MG63 (cell line): ENCODE measurements around the gene SETD2. TPM values are rescaled to one million over a fixed set of nuclear protein-coding genes. Genes with fewer than 3 reads are reported as not detected.
"Not testable (repeated sequence)": the region's sequence is repeated elsewhere in the genome, so short reads cannot be mapped to it uniquely, and the experiment has no call there.

Experiments
- DNase-seq: peaks from one replicate; pipeline ENCODE4 v3.0.0-alpha.2; 2020
- H3K27me3 ChIP-seq: fragments of 250-450 bp; sonication (Bioruptor Pico); 2 replicates; pipeline ENCODE4 v1.5.1; 2020; ENCODE audit warnings: mild to moderate bottlenecking, moderate library complexity
- H3K36me3 ChIP-seq: fragments of 250-450 bp; sonication (Bioruptor Pico); 2 replicates; pipeline ENCODE4 v1.5.1; 2020; ENCODE audit warnings: mild to moderate bottlenecking, moderate library complexity
- H3K4me3 ChIP-seq: fragments of 250-450 bp; sonication (Bioruptor Pico); 2 replicates; pipeline ENCODE4 v1.5.1; 2020; ENCODE audit warnings: mild to moderate bottlenecking, moderate library complexity
- H3K9me3 ChIP-seq: fragments of 250-450 bp; sonication (Bioruptor Pico); 2 replicates; pipeline ENCODE4 v1.5.1; 2020; ENCODE audit warnings: mild to moderate bottlenecking, moderate library complexity
- total RNA-seq: library from RNA; depleted of rRNA; stranded (reverse); fragments of >200 nt; shearing (Covaris generic); gene quantifications from 2 replicates; pipeline ENCODE4 v1.2.3, GENCODE V29; 2014; ENCODE audit warnings: low replicate concordance

SETD2 gene
- total RNA-seq, 1 experiment from 2014 or later, result 8.1 TPM

DNA sequence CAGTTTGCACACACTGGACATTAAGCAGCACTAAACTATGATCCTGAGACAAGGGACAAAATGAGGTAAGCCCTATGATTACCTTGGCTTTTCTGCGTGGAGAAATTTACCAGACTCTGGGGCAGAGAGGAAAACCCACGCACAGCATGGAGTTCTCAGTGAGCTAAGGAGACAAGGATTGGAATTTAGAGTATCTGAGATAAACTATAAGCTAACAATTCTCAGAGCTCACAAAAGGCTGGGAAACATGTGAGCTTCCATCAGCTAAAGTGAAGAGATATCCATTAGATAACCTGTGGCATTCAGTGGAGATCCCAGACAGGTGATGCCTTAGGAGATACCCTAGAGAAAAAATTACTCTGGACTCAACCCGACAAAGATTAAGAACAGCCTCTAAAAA, 135.8 kb downstream of the SETD2 start:
- DNase-seq, result no peak
- H3K9me3 ChIP-seq, result no peaks in the 10 kb centered on the region
- H3K4me3 ChIP-seq, result no peak overlapping the region
- H3K27me3 ChIP-seq, result no peaks in the 10 kb centered on the region
- 0 out of 2 replicates have a peak, but pooled peaks cover 2% of the 10 kb centered on the region for H3K36me3 ChIP-seq

- not testable (repeated sequence) for DNase-seq, H3K27me3 ChIP-seq, H3K4me3 ChIP-seq
These were observed 137.5 kb downstream of the SETD2 start for GRCh38 chr3:47026432-47026831.

DNA sequence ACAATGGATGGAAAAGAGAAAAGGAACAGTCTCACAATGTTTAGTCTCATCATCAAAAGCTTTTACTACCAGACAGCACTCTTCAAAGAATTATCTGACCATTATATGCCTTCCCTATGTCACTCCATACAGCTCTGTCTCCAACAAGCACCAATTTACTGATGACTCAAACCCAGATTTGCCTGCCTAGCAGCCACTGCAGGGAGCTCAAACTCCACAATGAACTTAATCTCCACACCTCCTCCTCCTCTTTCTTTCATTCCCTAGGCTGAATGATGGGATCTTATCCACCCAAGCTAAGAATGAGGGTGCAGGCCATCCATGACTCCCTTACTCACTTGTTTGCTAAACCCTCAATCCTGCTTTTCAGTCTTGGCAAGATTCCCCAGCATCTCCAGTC, 139.0 kb downstream of the SETD2 start:
- no peaks in the 10 kb centered on the region for H3K27me3 ChIP-seq
- no peak for DNase-seq

More at GRCh38 chr3:47026432-47026831, 137.5 kb downstream of the SETD2 start:
- not testable (repeated sequence) for H3K36me3 ChIP-seq, H3K9me3 ChIP-seq

DNA sequence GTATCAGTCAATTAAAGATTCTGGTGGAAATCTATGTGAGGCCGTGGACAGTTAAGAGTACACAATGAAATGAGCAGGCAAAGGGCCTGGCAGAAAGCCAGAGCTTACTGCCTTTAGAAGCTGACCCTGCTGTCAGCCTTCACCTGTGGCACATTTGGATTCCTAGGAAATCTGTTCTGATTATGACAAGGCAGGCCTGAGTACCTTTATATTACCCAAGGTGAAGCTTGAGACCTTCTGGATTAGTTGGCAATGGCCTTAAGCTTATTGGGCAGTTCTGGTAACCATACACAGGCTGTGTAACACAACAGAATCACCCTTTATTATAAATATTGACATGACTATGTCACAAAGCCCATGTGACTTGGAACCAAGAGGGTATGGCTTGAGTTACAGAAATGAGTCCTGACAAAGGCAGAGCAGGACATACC, 141.3 kb downstream of the SETD2 start:
- Histone ChIP-seq H3K36me3 (peaks cover 5% of the 10 kb centered on the region), H3K27me3 (no peaks in the 10 kb centered on the region), H3K9me3 (no peaks in the 10 kb centered on the region), H3K4me3 (no peak overlapping the region)
- DNase-seq, result no peak

More for the DNA sequence above, 139.0 kb downstream of the SETD2 start:
- peaks cover 4% of the 10 kb centered on the region; the same call in 1 of the 2 replicates for H3K36me3 ChIP-seq
- H3K4me3 ChIP-seq, result no peak overlapping the region
- H3K9me3 ChIP-seq, result no peaks in the 10 kb centered on the region

DNA sequence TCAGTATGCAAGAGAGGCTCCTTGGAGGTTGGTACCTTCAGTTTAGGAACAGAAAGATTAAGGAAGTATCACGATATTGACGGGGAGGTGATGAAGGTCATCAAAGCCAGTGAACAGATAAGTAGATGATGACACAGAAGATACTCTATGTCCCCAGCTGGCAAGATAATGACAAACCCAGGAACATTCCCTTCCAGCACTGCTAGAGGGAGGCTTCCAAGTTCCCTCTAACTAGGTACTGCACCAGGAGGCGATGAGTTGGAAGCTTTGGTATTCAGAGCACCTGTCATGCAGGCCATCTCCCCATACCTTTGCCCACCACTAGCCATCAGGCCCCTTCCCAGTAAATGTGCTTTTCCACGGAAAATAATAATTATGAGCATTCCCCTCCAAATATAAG, 143.6 kb downstream of the SETD2 start:
- Histone ChIP-seq H3K9me3 (no peaks in the 10 kb centered on the region), H3K4me3 (no peak overlapping the region), H3K36me3 (peaks cover 5% of the 10 kb centered on the region)

GRCh38 chr3:47019201-47019600, 144.7 kb downstream of the SETD2 start:
- no peak for DNase-seq
- Histone ChIP-seq H3K4me3 (no peak overlapping the region), H3K9me3 (no peaks in the 10 kb centered on the region), H3K27me3 (no peaks in the 10 kb centered on the region), H3K36me3 (peaks cover 5% of the 10 kb centered on the region)

More for the DNA sequence above, 143.6 kb downstream of the SETD2 start:
- DNase-seq, result no peak
- H3K27me3 ChIP-seq, result no peaks in the 10 kb centered on the region

DNA sequence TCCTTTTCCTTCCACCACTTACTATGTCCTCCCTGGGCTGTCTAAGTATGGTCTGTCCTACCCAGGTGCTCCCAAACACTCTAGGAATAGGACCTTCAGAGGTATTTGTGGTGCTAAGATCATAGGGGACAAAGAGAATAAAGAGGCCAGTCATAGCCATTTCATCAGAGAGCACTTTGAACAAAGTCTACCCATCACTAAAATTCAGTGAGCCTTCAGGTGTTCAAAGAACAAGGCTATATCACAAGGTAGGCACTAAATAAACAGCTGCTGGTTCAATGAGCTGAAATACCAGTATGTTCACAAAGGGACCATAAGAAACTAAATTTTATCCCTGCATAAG, 145.7 kb downstream of the SETD2 start:
- DNase-seq, result no peak
- Histone ChIP-seq H3K27me3 (no peaks in the 10 kb centered on the region), H3K4me3 (no peak overlapping the region), H3K36me3 (peaks cover 5% of the 10 kb centered on the region), H3K9me3 (no peaks in the 10 kb centered on the region)

DNA sequence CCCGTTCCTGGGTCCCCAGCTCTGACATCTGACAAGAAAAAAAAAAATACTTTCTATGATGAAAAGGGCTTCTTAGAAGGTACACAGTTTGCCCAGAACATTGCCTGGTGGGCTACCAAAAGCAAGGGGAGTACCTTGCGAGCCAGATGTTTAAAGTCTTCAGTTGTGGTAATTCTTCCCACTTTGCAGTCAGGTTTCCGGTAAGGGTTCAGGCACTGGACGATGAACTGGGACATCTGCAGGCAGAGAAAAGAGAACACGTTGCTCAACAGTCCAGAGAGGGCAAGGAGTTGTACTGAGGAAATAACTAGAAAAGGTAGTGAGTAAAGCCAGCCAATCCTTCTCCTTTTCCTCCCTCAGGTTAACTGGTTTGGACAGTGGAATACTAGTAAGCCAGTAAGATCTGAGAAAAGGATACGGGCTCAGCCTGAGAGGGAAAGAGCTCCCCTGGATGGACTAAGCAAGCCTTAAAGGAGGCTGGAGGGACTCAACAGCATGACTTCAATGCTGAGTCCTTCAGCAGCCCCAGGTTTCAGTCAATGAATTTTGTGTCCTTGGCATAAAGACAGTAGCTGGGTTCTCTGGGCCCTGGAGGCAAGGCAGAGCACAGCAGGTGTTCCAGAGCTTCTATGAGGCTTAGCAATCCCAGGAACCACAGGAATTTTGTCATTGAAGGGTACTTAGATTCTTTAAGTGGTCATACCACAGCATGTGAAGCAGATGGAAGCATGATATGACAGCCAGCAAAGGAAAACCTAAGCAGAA, 146.2 kb downstream of the SETD2 start:
- Histone ChIP-seq H3K4me3 (no peak overlapping the region), H3K9me3 (no peaks in the 10 kb centered on the region), H3K27me3 (no peaks in the 10 kb centered on the region), H3K36me3 (peaks cover 5% of the 10 kb centered on the region)
- DNase-seq, result no peak

DNA sequence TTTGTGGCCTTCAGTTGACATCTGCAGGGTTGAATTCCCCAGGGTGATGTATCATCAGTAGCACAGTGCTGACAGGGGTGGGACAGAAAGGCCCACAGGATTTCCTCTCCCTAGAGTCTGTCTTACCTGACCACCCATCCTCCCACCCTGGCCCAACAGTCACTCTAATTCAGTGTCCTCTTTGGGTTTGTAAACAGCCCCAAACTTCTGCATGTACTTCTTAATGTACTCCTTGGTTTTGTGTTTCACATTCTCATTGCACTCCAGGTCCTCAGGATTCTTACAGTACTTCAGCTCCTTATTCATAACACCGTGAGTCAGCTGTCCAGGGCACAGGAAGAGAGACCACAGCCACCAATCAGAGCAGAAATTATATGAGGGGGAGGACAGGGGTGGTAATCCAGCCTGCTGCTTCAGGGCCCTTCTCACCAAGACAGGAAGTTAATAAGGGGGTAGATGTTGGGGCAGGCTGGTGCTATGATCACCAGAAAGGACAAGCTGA, 146.9 kb downstream of the SETD2 start:
- no peak for DNase-seq
- Histone ChIP-seq H3K27me3 (no peaks in the 10 kb centered on the region), H3K36me3 (peaks cover 5% of the 10 kb centered on the region), H3K9me3 (no peaks in the 10 kb centered on the region), H3K4me3 (no peak overlapping the region)

- Histone ChIP-seq H3K36me3 (peaks cover 5% of the 10 kb centered on the region), H3K9me3 (no peaks in the 10 kb centered on the region), H3K27me3 (no peaks in the 10 kb centered on the region), H3K4me3 (no peak overlapping the region)
- no peak for DNase-seq
These were observed 147.6 kb downstream of the SETD2 start for GRCh38 chr3:47016086-47016933.

- DNase-seq, result no peak
- Histone ChIP-seq H3K9me3 (no peaks in the 10 kb centered on the region), H3K27me3 (no peaks in the 10 kb centered on the region), H3K4me3 (no peak overlapping the region), H3K36me3 (peaks cover 5% of the 10 kb centered on the region)
These were observed 148.8 kb downstream of the SETD2 start for GRCh38 chr3:47015151-47015550.

GRCh38 chr3:47014036-47014435, 149.9 kb downstream of the SETD2 start:
- Histone ChIP-seq H3K9me3 (no peaks in the 10 kb centered on the region), H3K36me3 (no peaks in the 10 kb centered on the region; the same call in none of the 2 replicates), H3K4me3 (no peak overlapping the region), H3K27me3 (no peaks in the 10 kb centered on the region)
- no peak for DNase-seq

- H3K9me3 ChIP-seq, result no peaks in the 10 kb centered on the region
- H3K4me3 ChIP-seq, result no peak overlapping the region
- no peaks in the 10 kb centered on the region for H3K27me3 ChIP-seq
- DNase-seq, result no peak
- no peaks in the 10 kb centered on the region; the same call in 1 of the 2 replicates for H3K36me3 ChIP-seq
These were observed 150.7 kb downstream of the SETD2 start for GRCh38 chr3:47013231-47013630.

DNA sequence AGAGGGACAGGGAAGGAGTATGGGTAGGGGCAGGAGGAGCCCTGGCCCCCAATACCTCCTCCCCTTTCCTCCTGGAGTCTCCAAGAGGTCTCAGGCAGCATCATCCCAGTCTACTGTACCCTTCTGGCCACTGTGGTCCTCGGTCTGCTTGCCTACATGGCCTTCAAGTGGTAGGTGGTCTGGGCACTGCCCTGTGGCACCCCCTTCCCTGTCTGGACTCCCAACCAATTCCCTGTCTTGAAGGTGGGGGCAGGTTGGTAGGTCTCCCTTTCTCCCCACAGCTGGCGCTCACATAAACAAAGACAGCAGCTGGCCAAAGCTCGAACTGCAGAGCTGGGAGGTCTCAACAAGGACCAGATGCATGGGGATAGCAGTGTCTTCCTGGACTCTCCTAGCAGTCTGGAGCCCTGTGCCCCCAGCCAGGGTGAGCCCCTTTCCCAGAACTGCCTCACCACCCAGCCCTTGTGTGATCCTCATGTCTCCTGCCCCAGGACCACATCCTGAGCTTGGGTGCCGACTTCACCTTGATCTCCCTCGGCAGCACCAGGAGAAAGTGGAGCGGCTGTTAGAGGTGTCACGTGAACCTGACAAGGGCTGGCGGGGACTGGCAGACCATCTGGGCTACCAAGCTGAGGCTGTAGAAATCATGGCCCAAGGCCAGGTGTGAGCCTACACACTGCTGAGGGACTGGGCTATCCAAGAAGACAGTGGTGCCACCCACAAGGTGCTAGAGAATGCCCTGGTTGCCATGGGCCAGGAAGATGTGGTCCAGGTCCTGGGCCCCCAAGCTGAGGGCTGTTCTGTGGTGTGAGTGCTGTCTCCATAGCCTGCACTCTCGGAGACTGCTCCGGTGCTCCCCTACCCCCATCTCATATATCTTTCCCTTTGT, 151.3 kb downstream of the SETD2 start:
- H3K9me3 ChIP-seq, result no peaks in the 10 kb centered on the region
- no peak for DNase-seq
- no peaks in the 10 kb centered on the region for H3K27me3 ChIP-seq
- no peak overlapping the region for H3K4me3 ChIP-seq
- H3K36me3 ChIP-seq, result no peaks in the 10 kb centered on the region; the same call in 1 of the 2 replicates

DNA sequence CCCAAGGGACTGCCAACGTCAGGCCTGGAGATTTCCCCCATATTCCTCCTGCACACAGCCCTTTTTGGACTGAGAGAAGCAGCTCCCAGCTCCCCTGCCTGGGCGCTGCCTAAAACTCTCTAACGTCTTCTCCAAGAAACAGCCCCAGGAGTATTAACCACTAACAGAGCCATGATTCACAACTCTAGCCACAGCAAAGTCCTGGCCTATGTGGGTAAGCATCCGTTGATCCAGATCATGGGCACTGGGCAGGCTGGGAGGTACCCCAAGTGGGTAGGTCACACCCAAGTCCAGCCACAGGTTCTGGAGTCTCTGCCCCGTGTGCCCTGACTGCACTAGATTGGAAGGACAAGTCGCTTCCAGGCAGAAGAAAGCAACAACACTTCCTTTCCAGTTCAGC, 152.5 kb downstream of the SETD2 start:
- DNase-seq, result no peak

GRCh38 chr3:47010910-47011309, 153.0 kb downstream of the SETD2 start:
- Histone ChIP-seq H3K27me3 (no peaks in the 10 kb centered on the region), H3K9me3 (no peaks in the 10 kb centered on the region), H3K36me3 (no peaks in the 10 kb centered on the region), H3K4me3 (no peak overlapping the region)
- no peak for DNase-seq

More for the DNA sequence above, 152.5 kb downstream of the SETD2 start:
- H3K4me3 ChIP-seq, result no peak overlapping the region
- no peaks in the 10 kb centered on the region; the same call in 1 of the 2 replicates for H3K36me3 ChIP-seq
- H3K27me3 ChIP-seq, result no peaks in the 10 kb centered on the region
- H3K9me3 ChIP-seq, result no peaks in the 10 kb centered on the region
